Stimulated activated naive B cell treated with anti-CD40 and anti-IgM and Interleukin-4, amounts not matched to agents 10 μg/mL and 1 μg/mL and 100 μg/mL, for 72 hours (primary cell): ENCODE data around the gene CLEC19A.

Experiments
- ATAC-seq, 2 donors: fragments of 150-1000 bp; cut with Tn5 transposase; replicated peaks; 2 replicates each; pipeline ENCODE4 v1.10.0; 2021; ENCODE audit warnings: moderate library complexity in 1 of 2
- DNase-seq: peaks from one replicate; pipeline ENCODE4 v3.0.0; 2021
- H3K27ac Mint-ChIP-seq: one replicate; pipeline ENCODE4 v1.8.0; 2022; ENCODE audit warnings: mild to moderate bottlenecking, mixed read lengths
- H3K27me3 Mint-ChIP-seq, 2 donors: one replicate each; pipeline ENCODE4 v1.8.0; 2022; ENCODE audit warnings: mixed read lengths in 2 of 2
- H3K36me3 Mint-ChIP-seq, 2 donors: one replicate each; pipeline ENCODE4 v1.8.0; 2022; ENCODE audit warnings: mixed read lengths in 2 of 2, mild to moderate bottlenecking in 1 of 2
- H3K4me1 Mint-ChIP-seq, 2 donors: one replicate each; pipeline ENCODE4 v1.8.0; 2022; ENCODE audit warnings: mixed read lengths in 2 of 2, mild to moderate bottlenecking in 1 of 2
- H3K4me3 Mint-ChIP-seq, 2 donors: one replicate each; pipeline ENCODE4 v1.8.0; 2022; ENCODE audit warnings: mild to moderate bottlenecking in 2 of 2, mixed read lengths in 2 of 2, moderate library complexity in 1 of 2
- H3K9me3 Mint-ChIP-seq, 2 donors: one replicate each; pipeline ENCODE4 v1.8.0; 2022; ENCODE audit warnings: mixed read lengths in 2 of 2, mild to moderate bottlenecking in 1 of 2

The CLEC19A gene

GRCh38 chr16:19266774-19267173 is 18.8 kb upstream of the CLEC19A start:
- Mint-ChIP-seq H3K4me3 (no peak overlapping the region), H3K9me3 (peaks cover 31% of the 10 kb centered on the region in 2 donors), H3K36me3 (peaks cover 33 to 61% of the 10 kb centered on the region in 2 donors), H3K4me1 (peaks cover 3 to 8% of the 10 kb centered on the region in 2 donors), H3K27me3 (no peaks in the 10 kb centered on the region), H3K27ac (no peak overlapping the region)
- ATAC-seq (no peak), DNase-seq (no peak)

DNA sequence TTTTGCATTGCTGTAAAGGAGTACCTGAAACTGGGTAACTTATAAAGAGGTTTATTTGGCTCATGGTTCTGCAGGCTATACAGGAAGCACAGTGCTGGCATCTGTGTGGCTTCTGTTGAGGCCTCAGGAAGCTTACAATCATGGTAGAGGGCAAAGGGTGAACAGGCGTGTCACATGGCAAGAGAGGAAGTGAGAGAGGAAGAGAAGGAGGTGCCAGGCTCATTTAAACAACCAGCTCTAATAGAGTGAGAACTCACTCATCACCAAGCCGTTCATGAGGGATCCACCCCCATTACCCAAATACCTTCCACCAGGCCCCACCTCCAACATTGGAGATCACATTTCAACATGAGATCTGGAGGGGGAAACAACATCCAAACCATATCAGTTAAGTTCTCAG is 16.4 kb upstream of the CLEC19A start:
- DNase-seq (no peak), ATAC-seq (peak; percentile 45 to 54)
- Mint-ChIP-seq H3K27ac (peak overlapping the region; percentile 11), H3K36me3 (peaks cover 33 to 48% of the 10 kb centered on the region in 2 donors), H3K4me1 (peaks cover 3 to 8% of the 10 kb centered on the region in 2 donors), H3K9me3 (peaks cover 31% of the 10 kb centered on the region in 2 donors), H3K27me3 (peaks cover 0 to 2% of the 10 kb centered on the region in 2 donors), H3K4me3 (no peak overlapping the region)

- H3K27ac Mint-ChIP-seq: no peak overlapping the region
- peaks cover 5 to 6% of the 10 kb centered on the region in 2 donors for H3K27me3 Mint-ChIP-seq
- DNase-seq (no peak), ATAC-seq (no peak)
- H3K4me3 Mint-ChIP-seq: no peak overlapping the region
- peaks cover under 1 to 3% of the 10 kb centered on the region in 2 donors for H3K4me1 Mint-ChIP-seq
- peaks cover 2 to 8% of the 10 kb centered on the region in 2 donors for H3K9me3 Mint-ChIP-seq
- peaks cover 0 to 3% of the 10 kb centered on the region in 2 donors for H3K36me3 Mint-ChIP-seq
Observed at GRCh38 chr16:19274165-19274797, 11.2 kb upstream of the CLEC19A start.

- no peak for ATAC-seq
- Mint-ChIP-seq H3K27me3 (peaks cover 5 to 6% of the 10 kb centered on the region in 2 donors), H3K4me1 (peaks cover 4 to 5% of the 10 kb centered on the region in 2 donors), H3K4me3 (no peak overlapping the region), H3K36me3 (peaks cover 0 to 3% of the 10 kb centered on the region in 2 donors), H3K9me3 (peaks cover 3 to 6% of the 10 kb centered on the region in 2 donors), H3K27ac (no peak overlapping the region)
- no peak for DNase-seq
Observed at GRCh38 chr16:19278403-19278802, 7.1 kb upstream of the CLEC19A start.

DNA sequence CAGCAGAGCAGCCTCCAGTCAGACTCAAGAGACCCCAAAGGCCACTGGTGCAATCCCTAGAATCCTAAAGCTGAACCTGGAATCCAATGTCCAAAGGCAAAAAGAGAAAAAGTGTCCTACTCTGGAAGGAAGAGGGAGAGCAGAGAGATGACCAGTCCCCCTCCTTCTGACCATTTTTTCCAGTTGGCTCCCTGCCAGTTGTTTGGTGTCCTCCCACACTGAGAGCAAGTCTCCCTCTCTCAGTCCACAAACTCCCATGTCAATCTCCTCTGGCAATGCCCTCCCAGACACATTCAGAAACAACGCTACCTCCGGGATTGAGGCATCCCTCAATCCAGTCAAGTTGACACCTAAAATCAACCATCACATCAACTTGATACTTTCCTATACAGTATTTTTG is 4.3 kb upstream of the CLEC19A start:
- no peak overlapping the region for H3K4me3 Mint-ChIP-seq
- no peak overlapping the region for H3K27ac Mint-ChIP-seq
- H3K4me1 Mint-ChIP-seq: peaks cover 14 to 16% of the 10 kb centered on the region in 2 donors
- peaks cover 0 to 6% of the 10 kb centered on the region in 2 donors for H3K27me3 Mint-ChIP-seq
- peaks cover 0 to 3% of the 10 kb centered on the region in 2 donors for H3K36me3 Mint-ChIP-seq
- H3K9me3 Mint-ChIP-seq: peaks cover 3 to 6% of the 10 kb centered on the region in 2 donors
- ATAC-seq: no peak
- DNase-seq: no peak

- H3K9me3 Mint-ChIP-seq: peaks cover 3 to 6% of the 10 kb centered on the region in 2 donors
- ATAC-seq: no peak
- H3K4me1 Mint-ChIP-seq: peaks cover 14 to 16% of the 10 kb centered on the region in 2 donors
Observed at GRCh38 chr16:19282101-19282500, 3.4 kb upstream of the CLEC19A start.

DNA sequence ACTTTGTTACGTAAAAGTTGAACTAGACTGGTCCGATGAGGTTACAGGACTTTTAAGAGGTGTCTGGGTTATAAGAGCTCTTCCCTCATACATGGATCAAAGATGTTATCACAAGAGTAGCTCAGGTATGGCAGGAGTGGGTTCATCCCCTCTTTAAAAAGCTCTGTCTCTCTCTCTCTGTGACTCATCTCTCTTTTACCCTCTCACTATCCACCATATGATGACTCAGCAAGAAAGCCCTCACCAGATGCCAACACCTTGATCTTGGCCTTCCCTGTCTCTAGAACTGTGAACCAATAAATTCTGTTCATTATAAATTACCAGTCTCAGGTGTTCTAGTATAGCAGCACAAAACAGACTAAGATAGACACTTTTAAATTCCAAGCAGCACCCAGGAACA is 1.9 kb upstream of the CLEC19A start:
- Mint-ChIP-seq H3K4me3 (no peak overlapping the region), H3K4me1 (peaks cover 14 to 16% of the 10 kb centered on the region in 2 donors), H3K27me3 (peaks cover 0 to 3% of the 10 kb centered on the region in 2 donors), H3K36me3 (peaks cover 0 to 3% of the 10 kb centered on the region in 2 donors), H3K9me3 (peaks cover 3 to 4% of the 10 kb centered on the region in 2 donors), H3K27ac (peak overlapping the region; percentile 57)
- peak in 1 of 2 donors; percentile 28 for ATAC-seq
- no peak for DNase-seq

More at GRCh38 chr16:19282101-19282500, 3.4 kb upstream of the CLEC19A start:
- H3K36me3 Mint-ChIP-seq: peaks cover 0 to 3% of the 10 kb centered on the region in 2 donors
- H3K27me3 Mint-ChIP-seq: peaks cover 0 to 6% of the 10 kb centered on the region in 2 donors
- no peak overlapping the region for H3K27ac Mint-ChIP-seq
- no peak overlapping the region for H3K4me3 Mint-ChIP-seq
- DNase-seq: no peak

DNA sequence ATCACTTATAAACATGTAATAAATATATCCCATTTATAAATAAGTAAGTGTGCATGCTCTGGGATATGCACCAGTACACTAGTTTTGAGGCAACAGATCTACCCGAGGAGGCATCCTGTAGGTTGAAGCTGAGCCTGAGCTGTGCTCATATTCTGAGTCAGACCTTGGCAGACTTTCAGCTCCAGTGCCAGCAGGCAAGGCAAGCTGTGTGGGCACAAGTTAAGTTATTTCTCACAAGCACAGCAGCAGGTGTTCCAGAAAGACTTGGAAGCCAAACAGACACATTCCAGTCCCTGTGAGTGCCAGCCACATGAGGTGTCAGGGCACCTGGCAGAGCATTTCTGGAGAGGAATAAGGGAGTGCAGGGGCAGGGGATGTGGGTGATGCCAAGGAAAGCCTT is 1.3 kb upstream of the CLEC19A start:
- H3K4me3 Mint-ChIP-seq: peak overlapping the region in 1 of 2 donors; percentile 17
- peak; percentile 34 for DNase-seq
- no peaks in the 10 kb centered on the region for H3K27me3 Mint-ChIP-seq
- H3K27ac Mint-ChIP-seq: no peak overlapping the region
- peaks cover 3 to 4% of the 10 kb centered on the region in 2 donors for H3K9me3 Mint-ChIP-seq
- H3K36me3 Mint-ChIP-seq: peaks cover 0 to 3% of the 10 kb centered on the region in 2 donors
- peak; percentile 84 to 96 for ATAC-seq
- H3K4me1 Mint-ChIP-seq: peaks cover 14 to 16% of the 10 kb centered on the region in 2 donors

DNA sequence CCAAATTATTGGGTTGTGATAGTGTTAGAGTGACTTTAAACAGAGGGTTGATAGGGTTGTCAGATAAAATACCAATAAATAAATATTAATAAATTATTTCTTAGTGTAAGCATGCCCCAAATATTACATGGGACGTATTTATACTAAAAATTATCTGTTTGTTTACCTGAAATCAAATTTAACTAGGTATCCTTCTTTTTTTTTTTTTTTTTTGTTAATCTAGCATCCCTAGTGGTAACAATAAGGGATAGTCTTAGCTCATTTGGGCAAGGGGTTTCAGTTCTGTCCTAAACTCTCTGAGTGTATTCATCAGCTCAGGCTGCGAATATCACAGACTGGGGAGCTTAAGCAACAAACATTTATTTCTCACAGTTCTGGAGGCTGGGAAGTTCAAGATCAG is 1.3 kb downstream of the CLEC19A start:
- no peak overlapping the region for H3K4me3 Mint-ChIP-seq
- H3K4me1 Mint-ChIP-seq: peaks cover 24 to 37% of the 10 kb centered on the region in 2 donors
- peaks cover 0 to 2% of the 10 kb centered on the region in 2 donors for H3K36me3 Mint-ChIP-seq
- peaks cover 0 to 4% of the 10 kb centered on the region in 2 donors for H3K9me3 Mint-ChIP-seq
- H3K27ac Mint-ChIP-seq: no peak overlapping the region
- no peak for DNase-seq
- no peak for ATAC-seq
- peaks cover 5 to 6% of the 10 kb centered on the region in 2 donors for H3K27me3 Mint-ChIP-seq

DNA sequence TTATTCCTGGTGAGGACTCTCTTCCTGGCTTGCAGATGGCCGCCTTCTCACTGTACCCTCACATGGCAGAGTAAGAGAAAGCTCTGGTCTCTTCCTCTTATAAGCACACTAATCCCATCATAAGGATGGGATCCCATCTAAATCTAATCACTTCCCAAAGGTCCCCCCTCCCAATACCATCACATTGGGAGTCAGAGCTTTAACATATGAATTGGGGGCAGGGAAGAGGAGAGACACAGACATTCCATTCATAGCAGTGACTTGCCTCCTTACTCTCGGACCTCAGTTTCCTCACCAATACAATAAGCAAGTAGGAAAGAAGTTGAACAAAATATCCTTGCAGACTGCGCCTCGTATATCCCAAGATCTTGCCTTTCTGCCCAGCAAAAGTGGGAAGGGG is 1.7 kb downstream of the CLEC19A start:
- no peak for ATAC-seq
- H3K36me3 Mint-ChIP-seq: no peaks in the 10 kb centered on the region
- no peak overlapping the region for H3K27ac Mint-ChIP-seq
- H3K27me3 Mint-ChIP-seq: peaks cover 5 to 6% of the 10 kb centered on the region in 2 donors
- H3K9me3 Mint-ChIP-seq: peaks cover 0 to 2% of the 10 kb centered on the region in 2 donors
- no peak overlapping the region for H3K4me3 Mint-ChIP-seq
- peaks cover 24 to 39% of the 10 kb centered on the region in 2 donors for H3K4me1 Mint-ChIP-seq
- no peak for DNase-seq

GRCh38 chr16:19288872-19289799 is 3.6 kb downstream of the CLEC19A start:
- H3K27me3 Mint-ChIP-seq: peaks cover 5 to 6% of the 10 kb centered on the region in 2 donors
- ATAC-seq: no peak

GRCh38 chr16:19289811-19290485 is 4.4 kb downstream of the CLEC19A start:
- Mint-ChIP-seq H3K4me3 (no peak overlapping the region), H3K9me3 (peaks cover 0 to 7% of the 10 kb centered on the region in 2 donors), H3K27me3 (peaks cover 5 to 6% of the 10 kb centered on the region in 2 donors), H3K27ac (peak overlapping the region; percentile 88), H3K36me3 (peaks cover 2 to 9% of the 10 kb centered on the region in 2 donors), H3K4me1 (peaks cover 30 to 50% of the 10 kb centered on the region in 2 donors)
- no peak for ATAC-seq
- no peak for DNase-seq

More at GRCh38 chr16:19288872-19289799, 3.6 kb downstream of the CLEC19A start:
- peaks cover 26 to 47% of the 10 kb centered on the region in 2 donors for H3K4me1 Mint-ChIP-seq
- peaks cover 0 to 7% of the 10 kb centered on the region in 2 donors for H3K9me3 Mint-ChIP-seq
- peak overlapping the region; percentile 88 for H3K27ac Mint-ChIP-seq
- H3K36me3 Mint-ChIP-seq: peaks cover 2 to 5% of the 10 kb centered on the region in 2 donors
- DNase-seq: no peak
- H3K4me3 Mint-ChIP-seq: no peak overlapping the region

GRCh38 chr16:19290860-19291259 is 5.3 kb downstream of the CLEC19A start:
- no peak for DNase-seq
- no peak for ATAC-seq
- H3K9me3 Mint-ChIP-seq: peaks cover 0 to 7% of the 10 kb centered on the region in 2 donors
- peaks cover 5 to 6% of the 10 kb centered on the region in 2 donors for H3K27me3 Mint-ChIP-seq
- H3K4me1 Mint-ChIP-seq: peaks cover 36 to 59% of the 10 kb centered on the region in 2 donors
- peaks cover 2 to 9% of the 10 kb centered on the region in 2 donors for H3K36me3 Mint-ChIP-seq
- H3K4me3 Mint-ChIP-seq: no peak overlapping the region
- peak overlapping the region; percentile 38 for H3K27ac Mint-ChIP-seq

DNA sequence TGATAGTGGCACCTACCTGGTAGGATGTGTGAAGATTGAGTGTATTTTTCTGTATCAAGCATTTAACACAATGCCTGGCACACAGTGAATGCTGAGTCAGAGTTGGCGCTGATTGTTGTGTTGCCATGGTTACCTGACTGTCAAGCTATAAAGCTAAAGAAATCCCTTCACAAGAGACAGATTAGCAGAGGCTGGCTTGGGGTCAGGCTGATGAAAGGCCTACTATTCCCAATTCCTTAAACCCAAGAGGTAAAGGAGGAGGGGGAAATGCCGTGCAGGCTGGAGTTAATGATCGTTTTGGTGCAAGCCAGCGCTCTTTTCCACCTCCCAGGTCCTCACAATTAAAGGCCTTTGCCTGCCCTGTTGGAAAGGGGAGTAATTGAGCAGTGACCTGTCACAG is 5.9 kb downstream of the CLEC19A start:
- Mint-ChIP-seq H3K4me3 (no peak overlapping the region), H3K4me1 (peaks cover 36 to 59% of the 10 kb centered on the region in 2 donors), H3K27me3 (peaks cover 5 to 6% of the 10 kb centered on the region in 2 donors), H3K36me3 (peaks cover 2 to 9% of the 10 kb centered on the region in 2 donors), H3K27ac (peak overlapping the region; percentile 38), H3K9me3 (peaks cover 0 to 7% of the 10 kb centered on the region in 2 donors)
- DNase-seq (peak; percentile 16), ATAC-seq (no peak)
